HCT116 (cell line): Measurements from ENCODE around the gene HOXB3. TPM values are rescaled to one million over a fixed set of nuclear protein-coding genes. Genes with fewer than 3 reads are reported as not detected.

ENCODE experiments used
- ATAC-seq: fragments of 200-7000 bp; cut with Tn5 transposase; 2 replicates; pipeline ENCODE4 v1.9.1; 2020; ENCODE audit warnings: mild to moderate bottlenecking, moderate library complexity
- BruUV-seq: library from RNA; stranded (reverse); fragments of 400-500 nt; replicated peaks from 2 replicates; lab custom pipeline; 2021; lab: Mats Ljungman, UMichigan
- CTCF ChIA-PET: fragments of 300-600 bp; sonication (Branson Sonifier 250); formaldehyde crosslinking; loops from one replicate; lab custom pipeline; 2021; ENCODE audit warnings: antibody characterized with exemption; lab: Charles Lee
- POLR2A ChIA-PET: fragments of 300-600, 350-600 bp; sonication (Branson Sonifier 250); formaldehyde crosslinking; loops from one replicate; lab custom pipeline; 2021; ENCODE audit warnings: antibody characterized with exemption; lab: Charles Lee
- RAD21 ChIA-PET, 2 experiments: fragments of 300-600 bp; sonication (Branson Sonifier 250); formaldehyde crosslinking; loops; one replicate each; lab custom pipeline; 2023; ENCODE audit warnings: low total read pairs in 2 of 2; ENCODE audit not compliant: uncharacterized antibody in 2 of 2, unreplicated experiment in 2 of 2, low non-redundant PET in 1 of 2; lab: Charles Lee
- DNase-seq: peaks from one replicate; pipeline ENCODE4 v3.0.0-alpha.2; 2010; ENCODE audit warnings: low read depth, low spot score
- H2AFZ ChIP-seq: fragments of 200-600 bp; shearing (Covaris generic), sonication (generic); 2 replicates; pipeline ENCODE4 v1.6.1; 2017; ENCODE audit warnings: low read depth, mixed run types, mixed read lengths, antibody characterized with exemption, low read length; ENCODE audit not compliant: poor library complexity, severe bottlenecking
- H3K27ac ChIP-seq: 2 replicates; pipeline ENCODE4 v1.5.1; 2012; ENCODE audit warnings: low read depth, low read length
- H3K27me3 ChIP-seq: fragments of 200-600 bp; sonication (generic); 2 replicates; pipeline ENCODE4 v1.6.1; 2016; ENCODE audit warnings: mixed run types, low read length, mixed read lengths; ENCODE audit not compliant: insufficient read depth
- H3K36me3 ChIP-seq, 2 experiments: fragments of 200-500 bp in 1 of 2; fragments of 200-600 bp in 1 of 2; sonication (Bioruptor generic) in 1 of 2; sonication (generic) in 1 of 2; 2 replicates each; pipeline versions ENCODE4 v1.5.1 to v1.6.1; 2014 to 2016; ENCODE audit warnings: low read length in 2 of 2, inconsistent platforms in 1 of 2, mixed read lengths in 1 of 2, mixed run types in 1 of 2; ENCODE audit not compliant: insufficient read depth in 2 of 2, control insufficient read depth in 1 of 2
- H3K4me1 ChIP-seq, 2 experiments: fragments of 200-600 bp in 1 of 2; sonication (generic) in 1 of 2; 2 replicates each; pipeline versions ENCODE4 v1.5.1 to v1.6.1; 2012 to 2017; ENCODE audit warnings: low read length in 2 of 2, inconsistent platforms in 1 of 2, mild to moderate bottlenecking in 1 of 2, mixed read lengths in 1 of 2, mixed run types in 1 of 2, moderate library complexity in 1 of 2; ENCODE audit not compliant: insufficient read depth in 2 of 2, control insufficient read depth in 1 of 2
- H3K4me2 ChIP-seq: fragments of 200-600 bp; sonication (generic); 2 replicates; pipeline ENCODE4 v1.6.1; 2017; ENCODE audit warnings: mixed run types, low read length, mixed read lengths
- H3K4me3 ChIP-seq, 2 experiments: fragments of 200-600 bp in 1 of 2; sonication (generic) in 1 of 2; replicated peaks in 1 of 2; 2 replicates each; pipeline ENCODE4 v1.5.1; 2011 to 2016; ENCODE audit warnings: low read length in 2 of 2, control low read depth in 1 of 2, low read depth in 1 of 2, mild to moderate bottlenecking in 1 of 2, mixed read lengths in 1 of 2, mixed run types in 1 of 2
- H3K79me2 ChIP-seq: fragments of 200-600 bp; sonication (generic); 2 replicates; pipeline ENCODE4 v1.6.1; 2017; ENCODE audit warnings: mild to moderate bottlenecking, mixed run types, low read length, moderate library complexity, mixed read lengths; ENCODE audit not compliant: insufficient read depth
- H3K9ac ChIP-seq: fragments of 200-600 bp; sonication (generic); 2 replicates; pipeline ENCODE4 v1.6.1; 2016; ENCODE audit warnings: low read length, mixed read lengths
- H3K9me2 ChIP-seq: fragments of 200-600 bp; sonication (generic), shearing (Covaris generic); 2 replicates; pipeline ENCODE4 v1.6.1; 2017; ENCODE audit warnings: mixed run types, mild to moderate bottlenecking, moderate library complexity; ENCODE audit not compliant: insufficient read depth
- H3K9me3 ChIP-seq, 2 experiments: fragments of 200-500 bp in 1 of 2; fragments of 200-600 bp in 1 of 2; sonication (Bioruptor generic) in 1 of 2; sonication (generic) in 1 of 2; 2 replicates each; pipeline ENCODE4 v1.6.1; 2014 to 2017; ENCODE audit warnings: low read length in 2 of 2, mixed read lengths in 2 of 2, inconsistent platforms in 1 of 2, low read depth in 1 of 2, mild to moderate bottlenecking in 1 of 2, mixed run types in 1 of 2, moderate library complexity in 1 of 2; ENCODE audit not compliant: control insufficient read depth in 1 of 2, insufficient read depth in 1 of 2
- H4K20me1 ChIP-seq: fragments of 200-600 bp; sonication (generic), shearing (Covaris generic); 2 replicates; pipeline ENCODE4 v1.6.1; 2017; ENCODE audit warnings: mixed run types, mild to moderate bottlenecking, moderate library complexity; ENCODE audit not compliant: insufficient read depth
- ATF3 ChIP-seq: IDR thresholded peaks from 2 replicates; pipeline ENCODE4 v1.6.1; 2012
- CBX3 ChIP-seq: IDR thresholded peaks from 2 replicates; pipeline ENCODE4 v1.6.1; 2012; ENCODE audit warnings: low read depth
- CEBPB ChIP-seq: IDR thresholded peaks from 2 replicates; pipeline ENCODE4 v1.6.1; 2012; ENCODE audit warnings: low read depth
- ELF1 ChIP-seq: IDR thresholded peaks from 2 replicates; pipeline ENCODE4 v1.6.1; 2012; ENCODE audit warnings: low read depth, borderline replicate concordance
- EZH2phosphoT487 ChIP-seq: fragments of 200-600 bp; IDR thresholded peaks from 2 replicates; pipeline ENCODE4 v1.6.1; 2018; ENCODE audit warnings: antibody characterized with exemption, borderline replicate concordance
- FOSL1 ChIP-seq: IDR thresholded peaks from 2 replicates; pipeline ENCODE4 v1.6.1; 2012; ENCODE audit warnings: low read depth
- MAX ChIP-seq: IDR thresholded peaks from 2 replicates; pipeline ENCODE4 v1.6.1; 2012
- POLR2AphosphoS5 ChIP-seq: IDR thresholded peaks from 2 replicates; pipeline ENCODE4 v1.6.1; 2011; ENCODE audit warnings: mild to moderate bottlenecking, low read depth, low read length, moderate library complexity
- REST ChIP-seq: IDR thresholded peaks from 2 replicates; pipeline ENCODE4 v1.6.1; 2012; ENCODE audit warnings: low read depth
- SIN3A ChIP-seq: IDR thresholded peaks from 2 replicates; pipeline ENCODE4 v1.6.1; 2012; ENCODE audit warnings: low read depth
- SRF ChIP-seq: IDR thresholded peaks from 2 replicates; pipeline ENCODE4 v1.6.1; 2012; ENCODE audit warnings: low read depth
- TCF7L2 ChIP-seq: IDR thresholded peaks from 2 replicates; pipeline ENCODE4 v1.7.0; 2011; ENCODE audit warnings: borderline replicate concordance, inconsistent platforms; ENCODE audit not compliant: insufficient read depth, insufficient read length; ENCODE audit errors: extremely low read depth
- YY1 ChIP-seq: IDR thresholded peaks from 2 replicates; pipeline ENCODE4 v1.6.1; 2011; ENCODE audit warnings: low read length, low read depth, moderate library complexity, mild to moderate bottlenecking; ENCODE audit not compliant: insufficient replicate concordance; ENCODE audit errors: extremely low read depth
- ZBTB33 ChIP-seq: IDR thresholded peaks from 2 replicates; pipeline ENCODE4 v1.6.1; 2011; ENCODE audit warnings: mild to moderate bottlenecking, low read length, moderate library complexity; ENCODE audit not compliant: insufficient replicate concordance; ENCODE audit errors: extremely low read depth
- ZFX ChIP-seq: fragments of 450-650 bp; IDR thresholded peaks from 2 replicates; pipeline ENCODE4 v1.6.1; 2017
- intact Hi-C: fragments of 100-400 bp; cut with micrococcal nuclease; formaldehyde crosslinking; loops from 2 replicates; pipeline ENCODE4 v1.10.0; 2022
- total RNA-seq: library from RNA; stranded (reverse); gene quantifications from one replicate; pipeline ENCODE4 v1.2.1, GENCODE V29; 2021; ENCODE audit not compliant: unreplicated experiment

HOXB3 gene
- total RNA-seq, 1 experiment from 2014 or later: 19.8 TPM

GRCh38 chr17:48545539-48545938 is 44.5 kb downstream of the HOXB3 start:
- Histone ChIP-seq H3K27me3 (no peaks in the 10 kb centered on the region), H3K79me2 (no peaks in the 10 kb centered on the region), H3K9ac (no peak overlapping the region), H4K20me1 (no peaks in the 10 kb centered on the region), H3K27ac (no peak overlapping the region), H3K4me2 (no peak overlapping the region), H2AFZ (no peak overlapping the region), H3K9me2 (no peaks in the 10 kb centered on the region), H3K4me3 (no peak overlapping the region), H3K9me3 (no peaks in the 10 kb centered on the region), H3K4me1 (peaks cover 0 to 10% of the 10 kb centered on the region in 2 experiments; a peak in 2 of 4 replicates), H3K36me3 (peaks cover 0 to 4% of the 10 kb centered on the region in 2 experiments; a peak in 1 of 4 replicates)
- ChIA-PET RAD21 (no interaction called here), CTCF (no interaction called here), POLR2A (no interaction called here)
- TF ChIP-seq EZH2phosphoT487 (no peak), TCF7L2 (no peak), POLR2AphosphoS5 (no peak), ZBTB33 (no peak), SRF (no peak), CEBPB (no peak), FOSL1 (no peak), YY1 (no peak), REST (no peak), CBX3 (no peak), ELF1 (no peak), SIN3A (no peak), ATF3 (no peak), ZFX (no peak), MAX (no peak)
- intact Hi-C loops: no loop called here
- DNase-seq: no peak
- BruUV-seq: no TSS peak
- ATAC-seq: no peak
